Measurements from ENCODE around the gene OASL.
A peak's percentile ranks its signal among the peaks of the same experiment; 100 is the strongest.
"Not testable (repeated sequence)": the region's sequence is repeated elsewhere in the genome, so short reads cannot be mapped to it uniquely, and the experiment has no call there.

The OASL gene

DNA sequence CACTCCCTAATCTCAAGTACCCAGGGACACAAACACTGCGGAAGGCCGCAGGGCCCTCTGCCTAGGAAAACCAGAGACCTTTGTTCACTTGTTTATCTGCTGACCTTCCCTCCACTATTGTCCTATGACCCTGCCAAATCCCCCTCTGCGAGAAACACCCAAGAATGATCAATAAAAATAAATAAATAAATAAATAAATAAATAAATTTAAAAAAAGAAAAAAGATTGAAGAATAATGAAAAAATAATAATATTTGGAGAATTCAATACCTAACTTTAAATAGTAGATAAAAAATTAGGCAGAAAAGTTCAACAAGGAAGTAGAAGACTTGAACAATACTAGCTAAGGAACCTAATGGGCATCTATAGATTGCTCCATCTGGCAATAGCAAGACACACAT is 38.4 kb upstream of the OASL start:
- not testable (repeated sequence) for H3K4me3 ChIP-seq (ENCODE audit: low read length); H3K27me3 ChIP-seq (ENCODE audit: control insufficient read depth, insufficient read depth, low read length); H3K4me1 ChIP-seq (ENCODE audit: control insufficient read depth, insufficient read depth, low read length); H3K36me3 ChIP-seq (ENCODE audit: control insufficient read depth, insufficient read depth, low read length); H3K9me3 ChIP-seq (ENCODE audit: control insufficient read depth, insufficient read depth, low read length); H3K27ac ChIP-seq (ENCODE audit: low read length); DNase-seq (ENCODE audit: low read depth, low spot score)
- no CpG with 5 or more reads among the region's 3 CpGs for WGBS (ENCODE audit: insufficient coverage, insufficient read length)

DNA sequence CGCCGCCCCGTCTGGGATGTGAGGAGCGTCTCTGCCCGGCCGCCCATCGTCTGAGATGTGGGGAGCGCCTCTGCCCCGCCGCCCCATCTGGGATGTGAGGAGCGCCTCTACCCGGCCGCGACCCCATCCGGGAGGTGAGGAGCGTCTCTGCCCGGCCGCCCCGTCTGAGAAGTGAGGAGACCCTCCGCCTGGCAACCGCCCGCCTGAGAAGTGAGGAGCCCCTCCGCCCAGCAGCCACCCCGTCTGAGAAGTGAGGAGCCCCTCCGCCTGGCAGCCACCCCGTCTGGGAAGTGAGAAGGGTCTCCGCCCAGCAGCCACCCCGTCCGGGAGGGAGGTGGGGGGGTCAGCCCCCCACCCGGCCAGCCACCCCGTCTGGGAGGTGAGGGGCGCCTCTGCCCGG is 36.9 kb upstream of the OASL start:
- H3K9me3 ChIP-seq (ENCODE audit: control insufficient read depth, insufficient read depth, low read length); H3K4me1 ChIP-seq (ENCODE audit: control insufficient read depth, insufficient read depth, low read length); DNase-seq (ENCODE audit: low read depth, low spot score); H3K36me3 ChIP-seq (ENCODE audit: control insufficient read depth, insufficient read depth, low read length); H3K4me3 ChIP-seq (ENCODE audit: low read length); H3K27ac ChIP-seq (ENCODE audit: low read length); H3K27me3 ChIP-seq (ENCODE audit: control insufficient read depth, insufficient read depth, low read length): not testable (repeated sequence)
- WGBS (ENCODE audit: insufficient coverage, insufficient read length) = no CpG with 5 or more reads among the region's 33 CpGs

DNA sequence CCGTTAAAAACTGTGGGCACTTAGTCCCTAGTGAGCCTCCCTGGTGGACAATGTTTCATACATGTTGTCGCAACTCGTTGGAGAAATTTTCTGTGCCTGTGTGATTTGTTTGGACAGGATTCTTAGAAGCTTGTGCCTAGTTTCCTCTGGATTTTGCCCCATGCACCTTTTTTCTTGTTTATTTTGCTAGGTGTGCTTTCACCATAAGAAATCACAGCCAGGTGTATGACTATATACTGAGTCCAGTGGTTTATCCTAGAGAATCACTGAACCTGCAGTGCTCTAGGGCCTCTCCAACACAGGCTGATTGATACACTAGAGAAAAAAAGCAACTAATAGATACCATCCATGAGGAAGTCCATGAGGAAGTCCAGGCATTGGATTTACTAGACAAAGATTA is 33.1 kb upstream of the OASL start:
- H3K36me3 ChIP-seq (ENCODE audit: control insufficient read depth, insufficient read depth, low read length) = no peaks in the 10 kb centered on the region
- DNase-seq (ENCODE audit: low read depth, low spot score) = no peak
- no CpG with 5 or more reads among the region's 3 CpGs for WGBS (ENCODE audit: insufficient coverage, insufficient read length)
- H3K27me3 ChIP-seq (ENCODE audit: control insufficient read depth, insufficient read depth, low read length) = no peaks in the 10 kb centered on the region
- H3K9me3 ChIP-seq (ENCODE audit: control insufficient read depth, insufficient read depth, low read length) = no peaks in the 10 kb centered on the region; the same call in 1 of the 2 replicates
- H3K4me1 ChIP-seq (ENCODE audit: control insufficient read depth, insufficient read depth, low read length) = no peaks in the 10 kb centered on the region
- no peak overlapping the region for H3K4me3 ChIP-seq (ENCODE audit: low read length)
- no peak overlapping the region for H3K27ac ChIP-seq (ENCODE audit: low read length)

- DNase-seq (ENCODE audit: low read depth, low spot score) = no peak
- WGBS (ENCODE audit: insufficient coverage, insufficient read length) = no CpG with 5 or more reads among the region's 6 CpGs
- H3K4me3 ChIP-seq (ENCODE audit: low read length) = no peak overlapping the region
These were observed 30.2 kb upstream of the OASL start for GRCh38 chr12:121069206-121069605.

DNA sequence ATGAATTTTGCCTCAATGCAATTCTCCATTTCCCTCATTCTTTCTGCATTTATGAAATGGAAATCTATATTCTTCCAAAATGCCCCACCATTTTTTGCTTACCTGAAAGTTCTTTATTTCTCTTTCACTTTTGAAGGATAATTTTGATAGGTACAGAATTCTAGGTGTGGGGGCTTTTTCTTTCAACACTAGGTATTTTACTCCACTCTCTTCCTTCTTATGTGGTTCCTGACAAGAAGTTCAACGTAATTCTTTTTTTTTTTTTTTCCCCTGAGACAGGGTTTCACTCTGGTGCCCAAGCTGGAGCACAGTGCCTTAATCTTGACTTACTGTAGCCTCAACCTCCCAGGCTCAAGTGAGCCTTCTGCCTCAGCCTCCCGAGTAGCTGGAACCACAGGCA is 26.3 kb upstream of the OASL start:
- H3K27me3 ChIP-seq (ENCODE audit: control insufficient read depth, insufficient read depth, low read length) = no peaks in the 10 kb centered on the region
- no peak for DNase-seq (ENCODE audit: low read depth, low spot score)
- H3K4me1 ChIP-seq (ENCODE audit: control insufficient read depth, insufficient read depth, low read length) = no peaks in the 10 kb centered on the region
- H3K4me3 ChIP-seq (ENCODE audit: low read length) = no peak overlapping the region
- H3K27ac ChIP-seq (ENCODE audit: low read length) = no peak overlapping the region
- no CpG with 5 or more reads among the region's 2 CpGs for WGBS (ENCODE audit: insufficient coverage, insufficient read length)
- no peaks in the 10 kb centered on the region for H3K36me3 ChIP-seq (ENCODE audit: control insufficient read depth, insufficient read depth, low read length)
- no peaks in the 10 kb centered on the region for H3K9me3 ChIP-seq (ENCODE audit: control insufficient read depth, insufficient read depth, low read length)

More at GRCh38 chr12:121069206-121069605, 30.2 kb upstream of the OASL start:
- Histone ChIP-seq H3K36me3 (ENCODE audit: control insufficient read depth, insufficient read depth, low read length) (no peaks in the 10 kb centered on the region), H3K4me1 (ENCODE audit: control insufficient read depth, insufficient read depth, low read length) (no peaks in the 10 kb centered on the region), H3K9me3 (ENCODE audit: control insufficient read depth, insufficient read depth, low read length) (no peaks in the 10 kb centered on the region; the same call in 1 of the 2 replicates), H3K27me3 (ENCODE audit: control insufficient read depth, insufficient read depth, low read length) (no peaks in the 10 kb centered on the region), H3K27ac (ENCODE audit: low read length) (no peak overlapping the region)

GRCh38 chr12:121064586-121064985 is 25.5 kb upstream of the OASL start:
- H3K9me3 ChIP-seq (ENCODE audit: control insufficient read depth, insufficient read depth, low read length); H3K27me3 ChIP-seq (ENCODE audit: control insufficient read depth, insufficient read depth, low read length); H3K27ac ChIP-seq (ENCODE audit: low read length); DNase-seq (ENCODE audit: low read depth, low spot score); H3K4me1 ChIP-seq (ENCODE audit: control insufficient read depth, insufficient read depth, low read length); H3K36me3 ChIP-seq (ENCODE audit: control insufficient read depth, insufficient read depth, low read length); H3K4me3 ChIP-seq (ENCODE audit: low read length): not testable (repeated sequence)
- WGBS (ENCODE audit: insufficient coverage, insufficient read length) = no CpG with 5 or more reads among the region's 12 CpGs

DNA sequence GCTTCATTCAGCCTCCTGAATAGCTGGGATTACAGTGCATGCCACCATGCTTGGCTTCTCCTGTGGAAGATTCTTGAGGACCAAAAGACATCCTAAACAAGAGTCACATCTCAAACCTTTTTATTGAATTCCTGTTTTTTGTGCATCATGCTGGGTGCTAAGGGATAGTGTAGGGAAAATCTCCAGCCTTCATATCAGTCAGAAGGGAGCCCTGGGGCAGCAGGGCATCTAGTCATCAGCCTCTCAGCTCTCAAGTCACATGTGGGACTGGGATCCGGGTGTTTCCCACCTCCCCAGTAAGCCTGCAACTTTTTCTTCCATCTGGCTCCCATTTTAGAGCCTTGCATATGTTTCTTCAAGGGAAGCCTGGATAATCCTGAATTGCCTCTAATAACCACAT is 25.1 kb upstream of the OASL start:
- no peaks in the 10 kb centered on the region for H3K27me3 ChIP-seq (ENCODE audit: control insufficient read depth, insufficient read depth, low read length)
- no peaks in the 10 kb centered on the region for H3K9me3 ChIP-seq (ENCODE audit: control insufficient read depth, insufficient read depth, low read length)
- DNase-seq (ENCODE audit: low read depth, low spot score) = no peak
- no CpG with 5 or more reads among the region's 1 CpG for WGBS (ENCODE audit: insufficient coverage, insufficient read length)
- no peaks in the 10 kb centered on the region for H3K36me3 ChIP-seq (ENCODE audit: control insufficient read depth, insufficient read depth, low read length)
- no peaks in the 10 kb centered on the region for H3K4me1 ChIP-seq (ENCODE audit: control insufficient read depth, insufficient read depth, low read length)
- no peak overlapping the region for H3K27ac ChIP-seq (ENCODE audit: low read length)
- H3K4me3 ChIP-seq (ENCODE audit: low read length) = no peak overlapping the region

- no peaks in the 10 kb centered on the region for H3K4me1 ChIP-seq (ENCODE audit: control insufficient read depth, insufficient read depth, low read length)
- DNase-seq (ENCODE audit: low read depth, low spot score) = no peak
- no peak overlapping the region for H3K4me3 ChIP-seq (ENCODE audit: low read length)
- H3K27ac ChIP-seq (ENCODE audit: low read length) = no peak overlapping the region
- no CpG with 5 or more reads among the region's 11 CpGs for WGBS (ENCODE audit: insufficient coverage, insufficient read length)
- H3K9me3 ChIP-seq (ENCODE audit: control insufficient read depth, insufficient read depth, low read length) = no peaks in the 10 kb centered on the region
- no peaks in the 10 kb centered on the region for H3K27me3 ChIP-seq (ENCODE audit: control insufficient read depth, insufficient read depth, low read length)
- H3K36me3 ChIP-seq (ENCODE audit: control insufficient read depth, insufficient read depth, low read length) = no peaks in the 10 kb centered on the region
These were observed 23.5 kb upstream of the OASL start for GRCh38 chr12:121062391-121063045.

GRCh38 chr12:121061831-121062230 is 22.8 kb upstream of the OASL start:
- no peak for DNase-seq (ENCODE audit: low read depth, low spot score)
- no CpG with 5 or more reads among the region's 2 CpGs for WGBS (ENCODE audit: insufficient coverage, insufficient read length)
- H3K27me3 ChIP-seq (ENCODE audit: control insufficient read depth, insufficient read depth, low read length) = no peaks in the 10 kb centered on the region
- H3K4me1 ChIP-seq (ENCODE audit: control insufficient read depth, insufficient read depth, low read length) = no peaks in the 10 kb centered on the region
- H3K36me3 ChIP-seq (ENCODE audit: control insufficient read depth, insufficient read depth, low read length) = no peaks in the 10 kb centered on the region
- no peaks in the 10 kb centered on the region for H3K9me3 ChIP-seq (ENCODE audit: control insufficient read depth, insufficient read depth, low read length)
- no peak overlapping the region for H3K27ac ChIP-seq (ENCODE audit: low read length)
- H3K4me3 ChIP-seq (ENCODE audit: low read length) = no peak overlapping the region

- WGBS (ENCODE audit: insufficient coverage, insufficient read length) = no CpG with 5 or more reads among the region's 16 CpGs
- Histone ChIP-seq H3K4me3 (ENCODE audit: low read length) (no peak overlapping the region; the same call in 1 of the 2 replicates), H3K4me1 (ENCODE audit: control insufficient read depth, insufficient read depth, low read length) (no peaks in the 10 kb centered on the region), H3K9me3 (ENCODE audit: control insufficient read depth, insufficient read depth, low read length) (no peaks in the 10 kb centered on the region), H3K36me3 (ENCODE audit: control insufficient read depth, insufficient read depth, low read length) (no peaks in the 10 kb centered on the region), H3K27ac (ENCODE audit: low read length) (no peak overlapping the region), H3K27me3 (ENCODE audit: control insufficient read depth, insufficient read depth, low read length) (no peaks in the 10 kb centered on the region)
- peak; percentile 22 for DNase-seq (ENCODE audit: low read depth, low spot score)
These were observed 21.3 kb upstream of the OASL start for GRCh38 chr12:121060149-121061001.

Data from iPS DF 6.9 (cell line).